DMS153 treated with DMSO at 0.1 percent for 48 hours (cell line): ENCODE measurements around the gene OR5D16.
"Not testable (repeated sequence)": the region's sequence is repeated elsewhere in the genome, so short reads cannot be mapped to it uniquely, and the experiment has no call there.

ENCODE experiments used
- DNase-seq: peaks from one replicate; lab custom pipeline; 2025; ENCODE audit not compliant: unreplicated experiment; lab: John Stamatoyannopoulos, UW

Gene OR5D16

GRCh38 chr11:55838452-55838851 is at the start of gene OR5D16:
OR5D16 (plus strand) TSS chr11:55838752; CDS start chr11:55838752, 0 bp downstream.
- DNase-seq = no peak

- no peak for DNase-seq
These were observed 46.9 kb upstream of the OR5D16 start for GRCh38 chr11:55791606-55792005.

DNA sequence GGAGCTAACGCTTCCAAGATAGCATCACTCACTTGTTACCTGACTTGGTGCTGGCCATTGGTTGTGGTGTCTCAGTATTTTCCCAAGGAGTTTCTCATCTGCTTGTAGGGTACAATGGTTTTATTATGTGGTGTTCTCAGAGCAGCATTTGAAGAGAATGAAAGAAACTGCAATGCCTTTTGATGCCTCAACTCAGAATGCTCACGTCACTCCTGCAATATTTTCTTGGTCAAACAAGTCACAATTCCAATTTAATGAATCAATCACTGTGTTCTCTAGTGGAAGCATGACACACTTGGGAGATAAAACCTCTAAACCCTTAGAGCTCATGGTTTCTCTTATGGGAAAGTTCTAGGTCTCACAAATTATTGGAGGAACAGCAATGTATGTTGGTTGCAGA is 45.2 kb upstream of the OR5D16 start:
- DNase-seq = no peak

DNA sequence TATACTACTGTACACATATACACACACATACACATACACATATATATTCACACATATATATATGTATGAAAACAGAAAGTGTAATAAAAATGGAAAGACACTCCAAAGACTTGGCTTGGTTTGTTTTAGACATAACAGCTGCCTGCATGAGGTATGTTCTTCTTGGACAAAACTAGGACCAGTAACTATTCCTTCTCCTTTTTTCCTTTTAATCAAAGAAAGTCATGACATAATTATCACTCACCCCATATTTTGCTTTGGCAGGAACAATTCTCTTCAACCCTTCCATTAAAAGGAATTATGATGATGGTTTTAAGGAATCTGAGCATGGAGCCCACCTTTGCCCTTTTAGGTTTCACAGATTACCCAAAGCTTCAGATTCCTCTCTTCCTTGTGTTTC is 43.3 kb upstream of the OR5D16 start, which contains the start of gene OR5D14:
Gene OR5D14, plus strand, starts transcription at position 301 of the 400 bp plus-strand sequence. Its CDS starts 0 bp downstream, at position 301.
- DNase-seq = no peak

DNA sequence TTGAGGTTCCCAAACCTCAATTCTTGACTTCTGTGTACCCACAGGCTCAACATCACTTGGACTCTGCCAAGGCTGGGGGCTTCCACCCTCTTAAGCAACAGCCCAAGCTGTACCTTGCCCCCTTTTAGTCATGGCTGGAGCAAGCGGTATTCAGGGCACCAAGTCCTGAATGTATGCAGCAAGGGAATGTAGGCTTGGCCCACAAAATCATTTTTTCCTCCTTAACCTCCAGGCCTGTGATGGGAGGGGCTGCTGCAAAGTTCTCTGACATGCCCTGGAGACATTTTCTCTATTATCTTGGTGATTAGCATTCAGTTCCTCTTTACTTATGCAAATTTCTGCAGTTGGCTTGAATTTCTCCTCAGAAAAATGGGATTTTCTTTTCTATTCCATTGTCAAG is 32.3 kb upstream of the OR5D16 start:
- DNase-seq = no peak

DNA sequence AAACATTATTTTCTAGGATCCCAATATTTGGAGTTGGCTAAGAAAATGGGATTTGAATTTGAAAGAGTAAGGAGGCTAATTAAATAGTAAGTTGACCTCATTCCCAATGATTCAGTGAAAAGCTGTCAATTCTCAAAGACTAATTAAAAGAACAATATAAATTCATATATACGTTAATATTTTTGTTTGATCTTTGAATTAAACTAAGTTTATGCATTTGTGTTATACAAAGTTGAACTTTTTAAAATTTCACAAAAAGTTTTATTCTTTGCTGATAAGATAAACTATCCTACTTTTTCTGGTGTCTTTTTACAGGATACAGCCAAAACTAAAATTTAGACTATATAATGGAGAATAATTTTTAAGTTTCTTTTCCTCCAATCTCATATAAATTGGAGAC is 27.5 kb upstream of the OR5D16 start, which contains the start of gene OR5L1:
Gene OR5L1, plus strand, starts transcription at position 301 of the 400 bp plus-strand sequence. CDS start 100 bp downstream, outside the sequence.
- no peak for DNase-seq

- DNase-seq = no peak
These were observed 19.2 kb upstream of the OR5D16 start, which contains the start of gene OR5D18 for GRCh38 chr11:55819330-55819729. OR5D18 (plus strand) TSS chr11:55819630; CDS start chr11:55819630, 0 bp downstream.

DNA sequence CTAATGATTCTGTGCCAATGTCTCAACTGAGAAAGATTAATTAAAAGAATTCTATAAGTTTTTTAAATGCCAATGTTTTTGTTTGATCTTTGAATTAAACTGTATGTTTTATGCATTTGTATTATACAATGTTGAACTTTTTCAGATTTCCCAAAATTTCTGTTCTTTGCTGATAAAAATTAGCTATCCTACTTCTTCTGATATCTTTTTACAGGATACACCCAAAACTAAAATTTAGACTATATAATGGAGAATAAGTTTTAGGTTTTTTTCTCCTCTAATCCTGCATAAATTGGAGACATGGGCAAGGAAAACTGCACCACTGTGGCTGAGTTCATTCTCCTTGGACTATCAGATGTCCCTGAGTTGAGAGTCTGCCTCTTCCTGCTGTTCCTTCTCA is 11.6 kb upstream of the OR5D16 start, which contains the start of gene OR5L2:
Gene OR5L2, plus strand, starts transcription at position 301 of the 400 bp plus-strand sequence. Its CDS starts 0 bp downstream, at position 301.
- DNase-seq = no peak

- no peak for DNase-seq
These were observed 8.9 kb downstream of the OR5D16 start for GRCh38 chr11:55847453-55847852.

- no peak for DNase-seq
These were observed 10.5 kb downstream of the OR5D16 start for GRCh38 chr11:55849037-55849436.

DNA sequence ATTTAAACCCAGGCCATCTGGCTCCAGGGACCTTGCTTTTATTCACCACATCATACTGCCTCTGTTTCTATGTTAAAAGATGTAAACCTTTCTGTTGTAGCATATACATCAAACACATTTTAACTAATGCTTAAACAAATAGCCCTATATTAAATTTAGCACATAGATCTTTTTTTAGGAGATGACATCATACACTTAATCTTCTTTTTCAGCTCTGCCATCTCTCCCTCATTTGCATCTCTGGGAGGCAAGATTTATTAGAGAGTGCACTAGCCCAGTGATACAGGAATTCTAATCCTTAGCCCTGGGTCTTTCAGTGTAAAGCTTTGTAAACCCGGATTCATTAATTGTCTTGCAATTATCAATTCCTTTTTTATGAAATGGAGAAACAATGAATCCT is 13.6 kb downstream of the OR5D16 start:
- DNase-seq = no peak

- DNase-seq = no peak
These were observed 16.2 kb downstream of the OR5D16 start for GRCh38 chr11:55854704-55855103.

GRCh38 chr11:55867354-55867753 is 28.8 kb downstream of the OR5D16 start:
- not testable (repeated sequence) for DNase-seq

GRCh38 chr11:55872731-55873130 is 34.2 kb downstream of the OR5D16 start:
- DNase-seq = not testable (repeated sequence)

- DNase-seq = not testable (repeated sequence)
These were observed 34.6 kb downstream of the OR5D16 start for GRCh38 chr11:55873146-55873545.

GRCh38 chr11:55882997-55883396 is 44.4 kb downstream of the OR5D16 start, which contains the start of gene TRIM51:
TRIM51 (plus strand) TSS chr11:55883297; CDS start chr11:55885429, 2,132 bp downstream.
- not testable (repeated sequence) for DNase-seq

- DNase-seq = not testable (repeated sequence)
These were observed 46.4 kb downstream of the OR5D16 start for GRCh38 chr11:55884995-55885394.

DNA sequence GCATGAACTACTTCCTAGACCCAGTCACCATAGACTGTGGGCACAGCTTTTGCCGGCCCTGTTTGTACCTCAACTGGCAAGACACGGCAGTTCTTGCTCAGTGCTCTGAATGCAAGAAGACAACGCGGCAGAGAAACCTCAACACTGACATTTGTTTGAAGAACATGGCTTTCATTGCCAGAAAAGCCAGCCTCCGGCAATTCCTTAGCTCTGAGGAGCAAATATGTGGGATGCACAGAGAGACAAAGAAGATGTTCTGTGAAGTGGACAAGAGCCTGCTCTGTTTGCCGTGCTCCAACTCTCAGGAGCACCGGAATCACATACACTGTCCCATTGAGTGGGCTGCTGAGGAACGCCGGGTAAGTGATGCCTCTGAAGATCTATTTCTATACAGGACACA is 46.9 kb downstream of the OR5D16 start:
- not testable (repeated sequence) for DNase-seq
